H9 (cell line): Measurements from ENCODE around the gene POLR3B. TPM values are rescaled to one million over a fixed set of nuclear protein-coding genes. Genes with fewer than 3 reads are reported as not detected.

ENCODE experiments used
- DNase-seq: peaks from one replicate; pipeline ENCODE4 v3.0.0-alpha.2; 2017
- H2AFZ ChIP-seq: one replicate; pipeline ENCODE4 v1.6.1; 2013; ENCODE audit warnings: mild to moderate bottlenecking, low read length, control low read depth, moderate library complexity
- H2AK5ac ChIP-seq: 2 replicates; pipeline ENCODE4 v1.6.1; 2013; ENCODE audit warnings: low read length, control low read depth, mixed read lengths; ENCODE audit not compliant: insufficient read length
- H2BK120ac ChIP-seq: one replicate; pipeline ENCODE4 v1.6.1; 2013; ENCODE audit warnings: low read depth, mild to moderate bottlenecking, low read length, control low read depth, inconsistent platforms; ENCODE audit not compliant: poor library complexity, severe bottlenecking
- H2BK12ac ChIP-seq: 2 replicates; pipeline ENCODE4 v1.6.1; 2013; ENCODE audit warnings: low read length, control low read depth, mixed read lengths, low read depth; ENCODE audit not compliant: insufficient read length
- H2BK15ac ChIP-seq: 2 replicates; pipeline ENCODE4 v1.6.1; 2013; ENCODE audit warnings: low read depth, low read length, control low read depth
- H2BK20ac ChIP-seq: one replicate; pipeline ENCODE4 v1.6.1; 2013; ENCODE audit warnings: low read depth, mild to moderate bottlenecking, low read length, control low read depth, inconsistent platforms; ENCODE audit not compliant: poor library complexity, severe bottlenecking
- H2BK5ac ChIP-seq: 2 replicates; pipeline ENCODE4 v1.6.1; 2013; ENCODE audit warnings: low read length, control low read depth, mixed read lengths; ENCODE audit not compliant: insufficient read length
- H3K14ac ChIP-seq: 2 replicates; pipeline ENCODE4 v1.6.1; 2013; ENCODE audit warnings: low read length, control low read depth; ENCODE audit not compliant: insufficient read depth
- H3K18ac ChIP-seq: 2 replicates; pipeline ENCODE4 v1.6.1; 2013; ENCODE audit warnings: low read depth, mild to moderate bottlenecking, mixed read lengths, low read length, control low read depth; ENCODE audit not compliant: insufficient read length
- H3K23ac ChIP-seq: 2 replicates; pipeline ENCODE4 v1.6.1; 2013; ENCODE audit warnings: low read length, control low read depth, mixed read lengths, low read depth; ENCODE audit not compliant: insufficient read length
- H3K23me2 ChIP-seq: 2 replicates; pipeline ENCODE4 v1.6.1; 2013; ENCODE audit warnings: low read depth, mild to moderate bottlenecking, mixed read lengths, low read length, control low read depth; ENCODE audit not compliant: insufficient read length, poor library complexity, severe bottlenecking
- H3K27ac ChIP-seq: 2 replicates; pipeline ENCODE4 v1.5.1; 2013; ENCODE audit warnings: low read length, control low read depth, mixed read lengths, low read depth; ENCODE audit not compliant: insufficient read length
- H3K27me3 ChIP-seq: 2 replicates; pipeline ENCODE4 v1.6.1; 2013; ENCODE audit warnings: low read length, control low read depth, inconsistent platforms; ENCODE audit not compliant: insufficient read depth
- H3K4ac ChIP-seq: 2 replicates; pipeline ENCODE4 v1.6.1; 2013; ENCODE audit warnings: low read depth, mild to moderate bottlenecking, control low read depth, inconsistent platforms, low read length, moderate library complexity
- H3K4me1 ChIP-seq: 2 replicates; pipeline ENCODE4 v1.6.1; 2013; ENCODE audit warnings: low read length, control low read depth, inconsistent platforms; ENCODE audit not compliant: insufficient read depth
- H3K4me2 ChIP-seq: 2 replicates; pipeline ENCODE4 v1.6.1; 2013; ENCODE audit warnings: low read length, control low read depth, mixed read lengths; ENCODE audit not compliant: insufficient read length, insufficient read depth
- H3K56ac ChIP-seq: 2 replicates; pipeline ENCODE4 v1.6.1; 2013; ENCODE audit warnings: low read depth, mild to moderate bottlenecking, mixed read lengths, low read length, control low read depth; ENCODE audit not compliant: insufficient read length
- H3K79me1 ChIP-seq: 2 replicates; pipeline ENCODE4 v1.6.1; 2013; ENCODE audit warnings: low read depth, mild to moderate bottlenecking, moderate library complexity, low read length, control low read depth, inconsistent platforms; ENCODE audit not compliant: insufficient read depth, poor library complexity, severe bottlenecking
- H3K79me2 ChIP-seq: 2 replicates; pipeline ENCODE4 v1.6.1; 2013; ENCODE audit warnings: low read length, control low read depth, inconsistent platforms; ENCODE audit not compliant: insufficient read depth
- H3K9ac ChIP-seq: 2 replicates; pipeline ENCODE4 v1.6.1; 2013; ENCODE audit warnings: low read length, control low read depth, mixed read lengths; ENCODE audit not compliant: insufficient read length; ENCODE audit errors: extremely low read depth
- H3K9me3 ChIP-seq: one replicate; pipeline ENCODE4 v1.6.1; 2013; ENCODE audit warnings: low read depth, low read length, inconsistent platforms; ENCODE audit not compliant: control insufficient read depth
- H3T11ph ChIP-seq: one replicate; pipeline ENCODE4 v1.6.1; 2013; ENCODE audit warnings: mild to moderate bottlenecking, low read length, control low read depth, inconsistent platforms
- H4K20me1 ChIP-seq: one replicate; pipeline ENCODE4 v1.6.1; 2013; ENCODE audit not compliant: control insufficient read depth, insufficient read length, insufficient read depth
- H4K5ac ChIP-seq: 2 replicates; pipeline ENCODE4 v1.6.1; 2013; ENCODE audit warnings: low read depth, mild to moderate bottlenecking, mixed read lengths, low read length, control low read depth; ENCODE audit not compliant: insufficient read length
- H4K8ac ChIP-seq: replicated peaks from 2 replicates; pipeline ENCODE4 v1.6.1; 2013; ENCODE audit warnings: low read length, control low read depth, mixed read lengths, low read depth; ENCODE audit not compliant: insufficient read length
- H4K91ac ChIP-seq: 2 replicates; pipeline ENCODE4 v1.6.1; 2013; ENCODE audit warnings: low read depth, mild to moderate bottlenecking, moderate library complexity, mixed read lengths, low read length, control low read depth; ENCODE audit not compliant: insufficient read length
- H3K27ac Mint-ChIP-seq, 3 experiments: 2 replicates in 2 of 3; 3 replicates in 1 of 3; pipeline ENCODE4 v1.8.0; 2020 to 2021; ENCODE audit warnings: mixed read lengths in 3 of 3, mild to moderate bottlenecking in 1 of 3, moderate library complexity in 1 of 3
- H3K27me3 Mint-ChIP-seq: 2 replicates; pipeline ENCODE4 v1.8.0; 2021; ENCODE audit warnings: low read depth, mild to moderate bottlenecking, moderate library complexity, mixed read lengths
- H3K36me3 Mint-ChIP-seq, 3 experiments: 2 replicates in 2 of 3; 3 replicates in 1 of 3; pipeline ENCODE4 v1.8.0; 2020 to 2021; ENCODE audit warnings: low read depth in 3 of 3, mixed read lengths in 3 of 3; ENCODE audit not compliant: insufficient read depth in 1 of 3
- H3K4me1 Mint-ChIP-seq, 2 experiments: 2 replicates each; pipeline ENCODE4 v1.8.0; 2020; ENCODE audit warnings: mixed read lengths in 2 of 2
- H3K4me3 Mint-ChIP-seq, 2 experiments: 2 replicates in 1 of 2; 3 replicates in 1 of 2; pipeline ENCODE4 v1.8.0; 2020 to 2021; ENCODE audit warnings: mild to moderate bottlenecking in 2 of 2, mixed read lengths in 2 of 2, moderate library complexity in 1 of 2
- H3K9me3 Mint-ChIP-seq, 2 experiments: 2 replicates in 1 of 2; 3 replicates in 1 of 2; pipeline ENCODE4 v1.8.0; 2020; ENCODE audit warnings: mild to moderate bottlenecking in 2 of 2, mixed read lengths in 2 of 2, moderate library complexity in 1 of 2
- CTCF ChIP-seq: fragments of 200-600 bp; sonication (generic); conservative IDR thresholded peaks from 3 replicates; pipeline ENCODE4 v1.8.0; 2021; ENCODE audit warnings: antibody characterized with exemption, mild to moderate bottlenecking
- WGBS: extraction: QIAGEN DNeasy Blood & Tissue Kit; methylation state at CpG from one replicate; pipeline ENCODE4 v1.1.7; 2013; ENCODE audit warnings: missing lambda C conversion rate, low lambda C conversion rate, mixed read lengths; ENCODE audit not compliant: insufficient read length; ENCODE audit errors: extremely low coverage; 5-methylcytosine and 5-hydroxymethylcytosine counted together
- total RNA-seq: library from RNA; stranded (reverse); gene quantifications from 2 replicates; pipeline ENCODE4 v1.2.1, GENCODE V29; 2021

POLR3B gene
- total RNA-seq, 1 experiment from 2014 or later = 13.4 TPM

GRCh38 chr12:106308611-106309010 lies 48.9 kb upstream of the POLR3B start:
- Histone ChIP-seq H3K4me1 (no peaks in the 10 kb centered on the region; the same call in none of the 2 replicates), H3K18ac (no peak overlapping the region), H3K23me2 (no peaks in the 10 kb centered on the region), H2BK12ac (no peak overlapping the region), H3T11ph (no peak overlapping the region), H2AK5ac (no peak overlapping the region), H3K9ac (no peak overlapping the region), H4K5ac (no peak overlapping the region), H3K9me3 (no peaks in the 10 kb centered on the region), H3K79me2 (no peaks in the 10 kb centered on the region), H3K4me2 (no peak overlapping the region), H3K23ac (no peak overlapping the region), H2BK5ac (no peak overlapping the region), H3K79me1 (no peaks in the 10 kb centered on the region), H3K27ac (no peak overlapping the region), H4K20me1 (no peaks in the 10 kb centered on the region), H4K8ac (no peak overlapping the region), H2AFZ (no peak overlapping the region), H4K91ac (no peak overlapping the region), H3K56ac (no peak overlapping the region), H3K27me3 (no peaks in the 10 kb centered on the region), H3K14ac (no peak overlapping the region), H2BK120ac (no peak overlapping the region), H2BK20ac (no peak overlapping the region), H3K4ac (no peak overlapping the region), H2BK15ac (no peak overlapping the region)
- TF ChIP-seq CTCF = no peak
- no peak overlapping the region for H3K27ac Mint-ChIP-seq
- H3K36me3 Mint-ChIP-seq = no peaks in the 10 kb centered on the region
- no peak overlapping the region for H3K4me3 Mint-ChIP-seq
- DNase-seq = no peak
- no peaks in the 10 kb centered on the region for H3K9me3 Mint-ChIP-seq
- H3K4me1 Mint-ChIP-seq = peaks cover 12 to 19% of the 10 kb centered on the region in 2 experiments
- no peaks in the 10 kb centered on the region for H3K27me3 Mint-ChIP-seq
- no CpG with 5 or more reads among the region's 3 CpGs for WGBS
